IPS DF 6.9 (cell line): Measurements from ENCODE around the gene CDC42SE2.
"Not testable (repeated sequence)": the region's sequence is repeated elsewhere in the genome, so short reads cannot be mapped to it uniquely, and the experiment has no call there.

Source experiments
- DNase-seq: peaks from one replicate; pipeline ENCODE4 v3.0.0-alpha.2; 2013; ENCODE audit warnings: low read depth, low spot score
- H3K27ac ChIP-seq: one replicate; pipeline ENCODE4 v1.5.1; 2013; ENCODE audit warnings: low read length, control low read depth
- H3K27me3 ChIP-seq: 2 replicates; pipeline ENCODE4 v1.6.1; 2013; ENCODE audit warnings: mild to moderate bottlenecking, low read length; ENCODE audit not compliant: control insufficient read depth, insufficient read depth
- H3K36me3 ChIP-seq: 2 replicates; pipeline ENCODE4 v1.6.1; 2013; ENCODE audit warnings: low read length; ENCODE audit not compliant: control insufficient read depth, insufficient read depth
- H3K4me1 ChIP-seq: 2 replicates; pipeline ENCODE4 v1.6.1; 2013; ENCODE audit warnings: low read length; ENCODE audit not compliant: control insufficient read depth, insufficient read depth
- H3K4me3 ChIP-seq: 2 replicates; pipeline ENCODE4 v1.5.1; 2013; ENCODE audit warnings: mild to moderate bottlenecking, low read length
- H3K9me3 ChIP-seq: 2 replicates; pipeline ENCODE4 v1.6.1; 2013; ENCODE audit warnings: low read length, inconsistent platforms; ENCODE audit not compliant: control insufficient read depth, insufficient read depth
- WGBS: extraction: QIAGEN DNeasy Blood & Tissue Kit; methylation state at CpG from one replicate; pipeline ENCODE4 v1.1.7; 2013; ENCODE audit warnings: mixed read lengths, missing lambda C conversion rate; ENCODE audit not compliant: insufficient read length, insufficient coverage; 5-methylcytosine and 5-hydroxymethylcytosine counted together

Gene CDC42SE2

DNA sequence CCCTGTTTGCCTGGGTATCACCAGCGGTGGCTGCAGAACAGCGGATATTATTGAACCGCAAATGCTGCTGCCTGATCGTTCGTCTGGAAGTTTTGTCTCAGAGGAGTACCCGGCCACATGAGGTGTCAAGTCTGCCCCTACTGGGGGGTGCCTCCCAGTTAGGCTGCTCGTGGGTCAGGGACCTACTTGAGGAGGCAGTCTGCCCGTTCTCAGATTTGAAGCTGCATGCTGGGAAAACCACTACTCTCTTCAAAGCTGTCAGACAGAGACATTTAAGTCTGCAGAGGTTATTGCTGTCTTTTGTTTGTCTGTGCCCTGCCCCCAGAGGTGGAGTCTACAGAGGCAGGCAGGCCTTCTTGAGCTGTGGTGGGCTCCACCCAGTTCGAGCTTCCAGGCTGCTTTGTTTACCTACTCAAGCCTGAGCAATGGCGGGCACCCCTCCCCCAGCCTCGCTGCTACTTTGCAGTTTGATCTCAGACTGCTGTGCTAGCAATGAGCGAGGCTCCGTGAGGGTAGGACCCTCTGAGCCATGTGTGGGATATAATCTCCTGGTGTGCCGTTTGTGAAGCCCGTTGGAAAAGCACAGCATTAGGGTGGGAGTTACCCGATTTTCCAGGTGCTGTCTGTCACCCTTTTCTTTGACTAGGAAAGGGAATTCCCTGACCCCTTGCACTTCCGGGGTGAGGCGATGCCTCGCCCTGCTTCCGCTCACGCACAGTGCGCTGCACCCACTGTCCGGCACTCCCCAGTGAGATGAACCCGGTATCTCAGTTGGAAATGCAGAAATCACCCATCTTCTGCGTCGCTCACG, 73.6 kb downstream of the CDC42SE2 start:
- not testable (repeated sequence) for DNase-seq, H3K4me1 ChIP-seq, H3K36me3 ChIP-seq, H3K27ac ChIP-seq, H3K9me3 ChIP-seq, H3K27me3 ChIP-seq, H3K4me3 ChIP-seq
- WGBS, result no CpG with 5 or more reads among the region's 27 CpGs

DNA sequence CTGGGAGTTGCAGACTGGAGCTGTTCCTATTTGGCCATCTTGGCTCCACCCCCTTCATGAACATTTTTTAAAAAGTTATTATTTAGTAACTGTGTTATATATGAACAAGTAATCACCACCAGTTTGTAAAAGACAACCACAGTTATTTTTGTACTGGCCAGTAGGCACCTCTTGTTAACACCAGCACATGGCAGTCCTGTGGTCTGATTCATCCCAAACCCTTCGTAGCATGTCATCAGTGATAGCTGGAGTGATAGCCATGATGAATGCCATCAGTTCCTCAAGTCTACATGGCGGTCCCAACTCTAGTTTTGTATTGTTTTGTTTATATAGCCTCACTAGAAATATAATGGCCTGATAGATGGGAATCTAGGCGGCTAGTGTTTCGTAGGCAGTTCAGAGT, 74.2 kb downstream of the CDC42SE2 start:
- H3K4me3 ChIP-seq, result no peak overlapping the region
- WGBS, result no CpG with 5 or more reads among the region's 4 CpGs
- no peaks in the 10 kb centered on the region for H3K4me1 ChIP-seq
- no peaks in the 10 kb centered on the region for H3K27me3 ChIP-seq
- H3K9me3 ChIP-seq, result peaks cover 3% of the 10 kb centered on the region; the same call in 1 of the 2 replicates
- DNase-seq, result no peak
- H3K36me3 ChIP-seq, result no peaks in the 10 kb centered on the region
- no peak overlapping the region for H3K27ac ChIP-seq

DNA sequence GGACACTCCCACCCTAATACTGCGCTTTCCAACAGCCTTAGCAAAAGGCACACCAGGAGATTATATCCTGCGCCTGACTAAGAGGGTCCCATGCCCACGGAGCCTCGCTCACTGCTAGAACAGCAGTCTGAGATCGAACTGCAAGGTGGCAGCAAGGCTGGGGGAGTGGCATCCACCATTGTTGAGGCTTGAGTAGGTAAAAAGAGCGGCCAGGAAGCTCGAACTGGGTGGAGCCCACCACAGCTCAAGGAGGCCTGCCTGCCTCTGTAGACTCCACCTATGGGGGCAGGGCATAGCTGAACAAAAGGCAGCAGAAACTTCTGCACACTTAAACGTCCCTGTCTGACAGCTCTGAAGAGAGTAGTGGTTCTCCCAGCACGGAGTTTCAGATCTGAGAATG, 80.4 kb downstream of the CDC42SE2 start:
- not testable (repeated sequence) for H3K36me3 ChIP-seq, H3K27me3 ChIP-seq, H3K27ac ChIP-seq, H3K4me3 ChIP-seq, H3K9me3 ChIP-seq, DNase-seq, H3K4me1 ChIP-seq
- no CpG with 5 or more reads among the region's 9 CpGs for whole genome bisulfite sequencing

DNA sequence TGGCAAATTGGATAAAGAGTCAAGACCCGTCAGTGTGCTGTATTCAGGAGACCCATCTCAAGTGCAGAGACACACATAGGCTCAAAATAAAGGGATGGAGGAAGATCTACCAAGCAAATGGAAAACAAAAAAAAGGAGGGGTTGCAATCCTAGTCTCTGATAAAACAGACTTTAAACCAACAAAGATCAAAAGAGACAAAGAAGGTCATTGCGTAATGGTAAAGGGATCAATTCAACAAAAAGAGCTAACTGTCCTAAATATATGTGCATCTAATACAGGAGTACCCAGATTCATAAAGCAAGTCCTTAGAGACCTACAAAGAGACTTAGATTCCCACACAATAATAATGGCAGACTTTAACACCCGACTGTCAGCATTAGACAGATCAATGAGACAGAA, 82.4 kb downstream of the CDC42SE2 start:
- not testable (repeated sequence) for H3K4me1 ChIP-seq, H3K27me3 ChIP-seq, H3K9me3 ChIP-seq, DNase-seq, H3K36me3 ChIP-seq, H3K4me3 ChIP-seq, H3K27ac ChIP-seq
- WGBS, result no CpG with 5 or more reads among the region's 3 CpGs

DNA sequence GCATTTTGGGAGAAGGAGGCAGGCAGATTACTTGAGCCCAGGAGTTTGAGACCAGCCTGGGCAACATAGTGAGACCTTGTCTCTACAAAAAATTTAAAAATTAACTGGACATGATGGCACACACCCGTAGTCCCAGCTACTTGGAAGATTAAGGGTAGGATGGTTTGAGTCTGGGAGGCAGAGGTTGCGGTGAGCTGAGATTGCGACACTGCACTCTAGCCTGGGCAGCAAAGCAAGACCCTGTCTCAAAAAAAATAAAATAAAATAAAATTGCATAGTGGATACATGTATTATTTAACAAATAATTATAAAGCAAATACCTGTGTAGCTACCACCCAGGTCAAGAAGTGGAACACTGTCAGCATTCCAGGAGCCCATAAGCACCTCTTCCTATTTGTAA, 90.1 kb downstream of the CDC42SE2 start:
- no peak overlapping the region for H3K27ac ChIP-seq
- DNase-seq, result no peak
- no peaks in the 10 kb centered on the region for H3K27me3 ChIP-seq
- no peaks in the 10 kb centered on the region for H3K4me1 ChIP-seq
- no peaks in the 10 kb centered on the region for H3K36me3 ChIP-seq
- no peaks in the 10 kb centered on the region for H3K9me3 ChIP-seq
- no CpG with 5 or more reads among the region's 3 CpGs for WGBS
- no peak overlapping the region for H3K4me3 ChIP-seq

DNA sequence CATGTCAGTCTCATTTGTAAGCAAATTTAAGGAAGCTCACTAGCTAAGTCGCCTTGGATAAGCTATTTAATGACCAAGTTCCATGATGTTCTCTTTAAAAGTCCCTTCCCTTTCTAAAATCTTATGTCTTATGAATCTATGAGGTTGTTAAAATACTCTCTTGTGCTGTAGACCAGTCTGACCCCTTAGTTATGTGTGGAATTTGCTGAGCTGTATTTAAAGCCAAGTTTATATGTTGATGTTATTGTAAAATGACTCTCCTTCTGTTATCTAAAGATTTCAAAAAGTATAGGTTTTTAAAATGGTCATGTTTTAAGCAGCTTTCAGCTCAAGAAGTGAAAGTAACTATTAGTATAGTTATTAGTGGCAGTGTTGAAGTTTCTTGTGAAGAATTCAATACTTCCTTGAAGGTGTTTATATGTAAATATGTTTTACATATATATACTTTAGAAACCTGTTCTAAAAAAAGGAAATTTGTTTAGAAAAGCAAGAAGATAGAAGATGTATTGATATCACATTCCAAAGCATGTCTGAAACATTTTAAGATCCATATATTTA, 92.2 kb downstream of the CDC42SE2 start:
- no peak overlapping the region for H3K27ac ChIP-seq
- no peaks in the 10 kb centered on the region for H3K27me3 ChIP-seq
- H3K4me1 ChIP-seq, result no peaks in the 10 kb centered on the region
- DNase-seq, result no peak
- no peak overlapping the region for H3K4me3 ChIP-seq
- WGBS, result no CpG with 5 or more reads among the region's 1 CpG
- H3K9me3 ChIP-seq, result no peaks in the 10 kb centered on the region
- H3K36me3 ChIP-seq, result no peaks in the 10 kb centered on the region

DNA sequence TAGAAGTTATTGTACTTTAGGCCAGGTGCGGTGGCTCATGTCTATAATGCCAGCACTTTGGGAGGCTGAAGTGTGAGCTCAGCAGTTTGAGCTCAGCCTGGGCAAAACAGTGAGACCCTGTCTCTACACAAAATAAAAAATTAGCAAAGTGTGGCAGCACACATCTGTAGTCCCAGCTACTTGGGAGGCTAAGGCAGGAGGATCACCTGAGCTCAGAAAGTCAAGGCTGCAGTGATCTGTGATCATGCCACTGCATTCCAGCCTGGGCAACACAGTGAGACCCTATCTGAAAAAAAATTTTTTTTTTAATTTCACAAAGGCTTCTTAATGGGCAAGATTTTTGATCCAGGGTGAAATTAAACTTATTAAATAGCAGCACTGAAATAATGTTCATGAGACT, 92.8 kb downstream of the CDC42SE2 start:
- Histone ChIP-seq H3K9me3 (no peaks in the 10 kb centered on the region), H3K27me3 (no peaks in the 10 kb centered on the region), H3K27ac (no peak overlapping the region), H3K36me3 (no peaks in the 10 kb centered on the region), H3K4me1 (no peaks in the 10 kb centered on the region), H3K4me3 (no peak overlapping the region)
- no CpG with 5 or more reads among the region's 1 CpG for WGBS
- no peak for DNase-seq

DNA sequence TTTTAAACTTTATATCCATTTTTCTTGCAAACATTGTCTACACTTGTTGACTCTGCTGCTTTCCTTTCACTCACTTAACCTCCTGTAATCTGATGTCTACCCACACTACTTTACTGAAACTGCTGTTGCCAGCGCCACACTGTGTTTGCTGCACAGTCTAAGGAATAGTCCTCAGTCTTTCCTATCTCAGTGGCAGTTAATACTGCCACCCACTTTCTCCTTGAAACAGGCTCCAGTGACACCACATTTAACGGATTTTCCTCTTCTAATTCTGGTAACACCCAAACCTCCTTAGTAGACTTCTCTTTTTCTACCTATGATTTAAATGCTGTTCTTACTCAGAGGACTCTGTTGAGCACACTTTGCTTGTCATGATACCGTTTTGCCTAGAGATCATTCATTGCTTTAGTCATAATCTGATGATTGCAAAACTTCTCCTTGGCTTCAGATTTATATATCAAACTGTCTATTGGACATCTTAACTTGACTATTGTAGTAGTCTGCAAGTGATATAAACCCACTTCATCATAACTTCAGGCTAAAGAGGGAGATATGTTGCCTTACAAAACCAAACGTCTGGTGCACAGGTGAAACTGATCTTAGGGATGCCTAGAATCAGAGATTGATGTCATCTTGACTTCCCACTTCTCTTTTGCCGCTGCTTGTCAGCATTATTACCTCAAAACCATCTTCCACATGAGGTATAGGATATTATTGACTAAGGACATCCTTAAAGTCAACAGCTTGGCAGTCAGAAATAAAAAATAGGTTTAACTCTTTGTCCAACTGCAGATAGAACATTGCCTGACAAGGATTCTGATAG, 94.1 kb downstream of the CDC42SE2 start:
- Histone ChIP-seq H3K4me1 (no peaks in the 10 kb centered on the region), H3K36me3 (no peaks in the 10 kb centered on the region), H3K4me3 (no peak overlapping the region), H3K27ac (no peak overlapping the region), H3K9me3 (no peaks in the 10 kb centered on the region), H3K27me3 (no peaks in the 10 kb centered on the region)
- no CpG with 5 or more reads among the region's 5 CpGs for WGBS
- DNase-seq, result no peak

DNA sequence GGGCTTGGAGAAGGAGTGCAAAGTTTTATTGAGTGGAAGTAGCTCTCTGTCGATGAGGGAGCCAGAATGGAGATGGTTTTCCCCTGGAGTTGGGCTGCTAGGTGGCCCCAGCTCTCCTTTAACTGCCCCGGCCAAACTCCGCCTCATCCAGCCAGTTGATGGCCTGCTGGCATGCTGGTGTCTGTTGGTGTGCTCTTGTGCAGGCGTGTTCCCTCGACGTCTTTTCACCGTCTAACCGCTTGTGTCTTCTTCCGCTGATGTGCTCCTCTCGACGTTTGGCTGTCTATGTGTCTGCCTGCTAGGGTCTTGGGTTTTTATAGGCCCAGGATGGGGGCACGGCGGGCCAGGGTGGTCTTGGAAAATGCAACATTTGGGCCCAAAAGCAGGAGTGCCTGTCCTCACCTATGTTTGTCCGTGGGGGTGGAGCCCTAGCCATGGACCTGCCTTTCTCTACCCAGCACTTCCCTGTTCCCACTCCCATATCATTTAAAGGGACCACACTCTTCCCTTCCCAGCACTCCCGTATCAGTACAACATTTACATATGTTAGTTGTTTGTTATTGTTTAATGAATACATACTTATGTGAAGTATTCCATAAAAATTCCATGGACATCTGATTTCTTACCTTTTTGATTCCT, 97.9 kb downstream of the CDC42SE2 start:
- H3K36me3 ChIP-seq, result no peaks in the 10 kb centered on the region
- H3K27ac ChIP-seq, result no peak overlapping the region
- H3K27me3 ChIP-seq, result no peaks in the 10 kb centered on the region
- H3K9me3 ChIP-seq, result no peaks in the 10 kb centered on the region
- no peak overlapping the region for H3K4me3 ChIP-seq
- DNase-seq, result no peak
- H3K4me1 ChIP-seq, result no peaks in the 10 kb centered on the region
- no CpG with 5 or more reads among the region's 15 CpGs for WGBS

DNA sequence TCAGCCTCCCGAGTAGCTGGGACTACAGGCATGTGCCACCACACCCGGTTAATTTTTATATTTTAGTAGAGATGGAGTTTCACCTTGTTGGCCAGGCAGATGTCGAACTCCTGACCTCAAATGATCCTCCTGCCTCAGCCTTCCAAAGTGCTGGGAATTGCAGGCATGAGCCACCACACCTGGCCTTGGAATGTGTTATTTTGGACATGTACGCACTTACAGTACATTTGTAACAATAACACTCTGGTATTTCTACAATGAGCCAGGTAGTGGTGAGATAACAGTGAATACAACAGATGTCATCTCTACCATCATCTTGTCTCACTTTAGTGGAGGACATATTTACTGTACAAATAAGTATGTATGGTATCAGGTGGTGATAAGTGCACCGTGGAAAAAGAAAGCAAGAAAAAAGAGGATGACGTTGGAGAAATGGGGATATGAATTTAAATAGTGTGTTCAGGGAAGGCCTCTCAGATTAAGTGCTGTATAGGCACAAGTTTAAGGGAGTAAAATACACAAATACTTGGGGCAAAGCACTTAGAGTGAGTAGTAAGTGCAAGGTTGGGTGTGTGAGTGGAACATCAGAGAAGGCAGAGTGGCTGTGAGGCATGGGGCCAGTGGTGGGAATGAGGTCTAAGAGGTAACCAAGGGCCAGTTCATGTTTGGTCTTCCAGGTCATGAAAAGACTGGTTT, 100.1 kb downstream of the CDC42SE2 start:
- Histone ChIP-seq H3K4me1 (no peaks in the 10 kb centered on the region), H3K36me3 (no peaks in the 10 kb centered on the region), H3K27me3 (no peaks in the 10 kb centered on the region), H3K4me3 (no peak overlapping the region), H3K27ac (no peak overlapping the region), H3K9me3 (no peaks in the 10 kb centered on the region)
- 100% methylated on average over 2 of the region's 6 CpGs for WGBS
- DNase-seq, result no peak
